Keratinocyte (primary cell): ENCODE results near the gene RAD18. TPM values are rescaled to one million over a fixed set of nuclear protein-coding genes. Genes with fewer than 3 reads are reported as not detected.

Experiments used
- DNase-seq: peaks from one replicate; pipeline ENCODE4 v3.0.0-alpha.2; 2011; ENCODE audit warnings: low read depth, missing footprints, low spot score
- FAIRE-seq: peaks from 2 replicates; lab custom pipeline; 2011; peaks lifted over from hg19 to GRCh38; lab: Jason Lieb, UNC
- H2AFZ ChIP-seq: 2 replicates; pipeline ENCODE4 v1.6.0; 2012; ENCODE audit warnings: low read length, control low read depth, inconsistent platforms; ENCODE audit not compliant: control insufficient read depth
- H3K27ac ChIP-seq: 2 replicates; pipeline ENCODE4 v1.5.1; 2011; ENCODE audit warnings: low read length; ENCODE audit not compliant: control insufficient read depth, insufficient read depth
- H3K27me3 ChIP-seq: 3 replicates; pipeline ENCODE4 v1.6.0; 2011; ENCODE audit warnings: low read length; ENCODE audit not compliant: control insufficient read depth, insufficient read depth; ENCODE audit errors: extremely low read depth
- H3K36me3 ChIP-seq, 2 experiments: 2 replicates in 1 of 2; 3 replicates in 1 of 2; pipeline ENCODE4 v1.5.1; 2011; ENCODE audit warnings: low read length in 2 of 2, mild to moderate bottlenecking in 1 of 2; ENCODE audit not compliant: control insufficient read depth in 2 of 2, insufficient read depth in 2 of 2; ENCODE audit errors: extremely low read depth in 1 of 2
- H3K4me1 ChIP-seq: 3 replicates; pipeline ENCODE4 v1.5.1; 2011; ENCODE audit warnings: low read length; ENCODE audit not compliant: control insufficient read depth, insufficient read depth; ENCODE audit errors: extremely low read depth
- H3K4me2 ChIP-seq: 3 replicates; pipeline ENCODE4 v1.6.0; 2011; ENCODE audit warnings: low read depth, low read length; ENCODE audit not compliant: control insufficient read depth, insufficient read depth; ENCODE audit errors: extremely low read depth
- H3K4me3 ChIP-seq, 3 experiments: fragments of 200-600 bp in 1 of 3; sonication (generic) in 1 of 3; 2 replicates in 2 of 3; 3 replicates in 1 of 3; pipeline ENCODE4 v1.5.1; 2011 to 2016; ENCODE audit warnings: low read length in 3 of 3, mild to moderate bottlenecking in 3 of 3, control low read depth in 2 of 3, inconsistent platforms in 1 of 3, low read depth in 1 of 3, mixed read lengths in 1 of 3, mixed run types in 1 of 3, moderate library complexity in 1 of 3; ENCODE audit not compliant: control insufficient read depth in 2 of 3, insufficient read depth in 2 of 3; ENCODE audit errors: extremely low read depth in 1 of 3
- H3K79me2 ChIP-seq: 2 replicates; pipeline ENCODE4 v1.6.0; 2012; ENCODE audit warnings: low read length; ENCODE audit not compliant: control insufficient read depth, insufficient read depth
- H3K9ac ChIP-seq: 3 replicates; pipeline ENCODE4 v1.6.0; 2011; ENCODE audit warnings: low read length; ENCODE audit not compliant: control insufficient read depth, insufficient read depth; ENCODE audit errors: extremely low read depth
- H3K9me1 ChIP-seq: 3 replicates; pipeline ENCODE4 v1.6.0; 2011; ENCODE audit warnings: low read length; ENCODE audit not compliant: control insufficient read depth, insufficient read depth; ENCODE audit errors: extremely low read depth
- H3K9me3 ChIP-seq: 2 replicates; pipeline ENCODE4 v1.5.1; 2012; ENCODE audit warnings: low read depth, low read length; ENCODE audit not compliant: control insufficient read depth
- H4K20me1 ChIP-seq: 3 replicates; pipeline ENCODE4 v1.6.0; 2011; ENCODE audit warnings: low read length; ENCODE audit not compliant: control insufficient read depth, insufficient read depth; ENCODE audit errors: extremely low read depth
- EZH2 ChIP-seq: IDR thresholded peaks from one replicate; pipeline ENCODE4 v1.6.1; 2012; ENCODE audit warnings: inconsistent platforms, mild to moderate bottlenecking, low read length, moderate library complexity
- dilution Hi-C: fragments of 300-500 bp; cut with MboI; formaldehyde crosslinking; loops from one replicate; pipeline ENCODE4 v1.7.0; 2020; ENCODE audit warnings: low sequenced_read_pairs; ENCODE audit not compliant: extremely low pct_ligation_motif_present
- polyA plus RNA-seq, 5 experiments: library from polyadenylated mRNA; depleted of rRNA in 3 of 5; stranded (reverse) in 3 of 5; stranded (forward) in 1 of 5; unstranded in 1 of 5; fragments of >200 nt; gene quantifications; 1 replicate in 1 of 5; 2 replicates in 3 of 5; 3 replicates in 1 of 5; pipeline versions ENCODE4 v1.2.1 to v1.2.3, GENCODE V29; 2011 to 2012; ENCODE audit warnings: missing spikeins in 2 of 5, low read depth in 1 of 5, low replicate concordance in 1 of 5
- TF ChIP-seq, protein P1 (sequence below), 3 experiments: IDR thresholded peaks in 1 of 3; conservative IDR thresholded peaks in 1 of 3; optimal IDR thresholded peaks in 1 of 3; 2 replicates in 2 of 3; 3 replicates in 1 of 3; pipeline versions ENCODE3 to v1.5.1; 2011; ENCODE audit warnings: low read length in 3 of 3, mild to moderate bottlenecking in 3 of 3, moderate library complexity in 2 of 3, control low read depth in 1 of 3, inconsistent platforms in 1 of 3; ENCODE audit not compliant: insufficient read depth in 2 of 3; ENCODE audit errors: extremely low read depth in 1 of 3

The RAD18 gene
- polyA plus RNA-seq, 1 donor (not counting 4 experiments of a cell fraction or from before 2014, with no cell fraction given), result 16.0 TPM

DNA sequence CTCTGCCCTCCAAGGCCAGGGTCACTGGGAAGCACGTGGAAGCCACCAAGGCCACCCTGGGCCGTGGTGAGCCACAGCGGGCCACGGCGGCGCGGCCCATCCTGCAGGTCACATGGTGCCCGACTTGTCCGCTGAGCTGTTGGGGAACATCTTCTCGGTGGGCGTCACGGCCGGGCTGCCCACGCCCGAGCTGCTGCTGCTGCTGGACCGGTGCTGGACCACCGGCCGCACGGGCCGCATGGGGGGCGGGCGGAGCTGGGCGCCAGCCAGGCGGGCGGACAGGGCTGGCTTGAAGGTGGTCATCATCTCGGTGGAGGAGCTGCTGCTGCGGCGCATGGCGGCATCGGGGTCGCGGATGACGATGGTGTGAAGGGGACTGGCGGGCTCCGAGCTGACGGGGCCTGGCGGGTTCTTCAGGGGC lies 22.1 kb upstream of the RAD18 start:
- no peaks in the 10 kb centered on the region for H4K20me1 ChIP-seq
- dilution Hi-C loops, result loop anchor here (25.0 kb wide), 1 partner anchor 327 kb away; no protein-coding TSS in a partner anchor
- H3K79me2 ChIP-seq, result no peaks in the 10 kb centered on the region
- no peak overlapping the region for H2AFZ ChIP-seq
- H3K36me3 ChIP-seq, result no peaks in the 10 kb centered on the region
- no peaks in the 10 kb centered on the region for H3K4me1 ChIP-seq
- TF ChIP-seq EZH2, result no peak
- TF ChIP-seq, protein P1, sequence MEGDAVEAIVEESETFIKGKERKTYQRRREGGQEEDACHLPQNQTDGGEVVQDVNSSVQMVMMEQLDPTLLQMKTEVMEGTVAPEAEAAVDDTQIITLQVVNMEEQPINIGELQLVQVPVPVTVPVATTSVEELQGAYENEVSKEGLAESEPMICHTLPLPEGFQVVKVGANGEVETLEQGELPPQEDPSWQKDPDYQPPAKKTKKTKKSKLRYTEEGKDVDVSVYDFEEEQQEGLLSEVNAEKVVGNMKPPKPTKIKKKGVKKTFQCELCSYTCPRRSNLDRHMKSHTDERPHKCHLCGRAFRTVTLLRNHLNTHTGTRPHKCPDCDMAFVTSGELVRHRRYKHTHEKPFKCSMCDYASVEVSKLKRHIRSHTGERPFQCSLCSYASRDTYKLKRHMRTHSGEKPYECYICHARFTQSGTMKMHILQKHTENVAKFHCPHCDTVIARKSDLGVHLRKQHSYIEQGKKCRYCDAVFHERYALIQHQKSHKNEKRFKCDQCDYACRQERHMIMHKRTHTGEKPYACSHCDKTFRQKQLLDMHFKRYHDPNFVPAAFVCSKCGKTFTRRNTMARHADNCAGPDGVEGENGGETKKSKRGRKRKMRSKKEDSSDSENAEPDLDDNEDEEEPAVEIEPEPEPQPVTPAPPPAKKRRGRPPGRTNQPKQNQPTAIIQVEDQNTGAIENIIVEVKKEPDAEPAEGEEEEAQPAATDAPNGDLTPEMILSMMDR (optimal IDR thresholded peaks at IDR 0.05 in 1 of 3, IDR thresholded peaks at IDR 0.05 in 1 of 3, conservative IDR thresholded peaks at IDR 0.05 in 1 of 3; ENCODE audit: extremely low read depth in 1 of 3, insufficient read depth in 2 of 3, low read length in 3 of 3), result no peak
- no peaks in the 10 kb centered on the region for H3K9me3 ChIP-seq
- DNase-seq (no peak), FAIRE-seq (no peak)
- H3K27me3 ChIP-seq, result peaks cover 4% of the 10 kb centered on the region
- no peak overlapping the region for H3K9ac ChIP-seq
- no peaks in the 10 kb centered on the region for H3K9me1 ChIP-seq
- no peak overlapping the region for H3K4me3 ChIP-seq
- no peak overlapping the region for H3K27ac ChIP-seq
- no peak overlapping the region for H3K4me2 ChIP-seq

GRCh38 chr3:8984526-8984925 lies 21.3 kb upstream of the RAD18 start:
- no peaks in the 10 kb centered on the region for H3K9me1 ChIP-seq
- H3K36me3 ChIP-seq, result no peaks in the 10 kb centered on the region
- no peak overlapping the region for H3K4me3 ChIP-seq
- H4K20me1 ChIP-seq, result no peaks in the 10 kb centered on the region
- no peak for FAIRE-seq
- no peak for DNase-seq
- dilution Hi-C loops, result loop anchor here (25.0 kb wide), 1 partner anchor 328 kb away; no protein-coding TSS in a partner anchor
- H2AFZ ChIP-seq, result no peak overlapping the region
- peaks cover 4% of the 10 kb centered on the region for H3K27me3 ChIP-seq
- H3K27ac ChIP-seq, result no peak overlapping the region
- H3K9me3 ChIP-seq, result no peaks in the 10 kb centered on the region
- TF ChIP-seq, protein P1 (optimal IDR thresholded peaks at IDR 0.05 in 1 of 3, IDR thresholded peaks at IDR 0.05 in 1 of 3, conservative IDR thresholded peaks at IDR 0.05 in 1 of 3; ENCODE audit: extremely low read depth in 1 of 3, insufficient read depth in 2 of 3, low read length in 3 of 3), result no peak
- no peak for TF ChIP-seq EZH2
- H3K4me1 ChIP-seq, result no peaks in the 10 kb centered on the region
- no peaks in the 10 kb centered on the region for H3K79me2 ChIP-seq
- no peak overlapping the region for H3K9ac ChIP-seq
- H3K4me2 ChIP-seq, result no peak overlapping the region
